B cell (primary cell): Measurements from ENCODE around the gene LRP2BP. TPM values are rescaled to one million over a fixed set of nuclear protein-coding genes. Genes with fewer than 3 reads are reported as not detected.

Experiments
- ATAC-seq: fragments of 200-7000 bp; cut with Tn5 transposase; one replicate; pipeline ENCODE4 v1.10.0; 2021; ENCODE audit warnings: low read depth, mild to moderate bottlenecking, moderate number of reproducible peaks, moderate library complexity
- CTCF ChIA-PET: fragments of 350-600 bp; sonication (Branson Sonifier 250); formaldehyde crosslinking; loops from one replicate; lab custom pipeline; 2021; ENCODE audit warnings: antibody characterized with exemption, inconsistent platforms; lab: Charles Lee
- POLR2A ChIA-PET: fragments of 350-600 bp; sonication (Branson Sonifier 250); formaldehyde crosslinking; loops from one replicate; lab custom pipeline; 2021; ENCODE audit warnings: antibody characterized with exemption; lab: Charles Lee
- DNase-seq: peaks from one replicate; pipeline ENCODE4 v3.0.0; 2013
- H2AFZ ChIP-seq: 2 replicates; pipeline ENCODE4 v1.6.1; 2012; ENCODE audit warnings: mild to moderate bottlenecking, low read depth, low read length; ENCODE audit not compliant: insufficient read depth, poor library complexity, severe bottlenecking
- H3K27ac ChIP-seq, 2 donors: 1 replicate in 1 of 2; 2 replicates in 1 of 2; pipeline ENCODE4 v1.5.1; 2012 to 2013; ENCODE audit warnings: low read length in 2 of 2, mild to moderate bottlenecking in 2 of 2, moderate library complexity in 1 of 2
- H3K27me3 ChIP-seq, 4 experiments: fragments of 200-600 bp in 1 of 4; sonication (generic) in 1 of 4; replicated peaks in 1 of 4; 1 replicate in 2 of 4; 2 replicates in 2 of 4; pipeline versions ENCODE4 v1.6.1 to v1.7.0; 2013 to 2016; ENCODE audit warnings: low read length in 3 of 4, mild to moderate bottlenecking in 2 of 4, mixed read lengths in 1 of 4, moderate library complexity in 1 of 4; ENCODE audit not compliant: insufficient read depth in 4 of 4, control insufficient read depth in 3 of 4; ENCODE audit errors: control extremely low read depth in 1 of 4
- H3K36me3 ChIP-seq, 2 experiments: replicated peaks in 1 of 2; 1 replicate in 1 of 2; 2 replicates in 1 of 2; pipeline versions ENCODE4 v1.6.1 to v1.7.1; 2013; ENCODE audit warnings: low read length in 1 of 2; ENCODE audit not compliant: insufficient read depth in 2 of 2, control insufficient read depth in 1 of 2; ENCODE audit errors: control extremely low read depth in 1 of 2, extremely low read depth in 1 of 2
- H3K4me1 ChIP-seq, 2 donors: fragments of 200-600 bp in 1 of 2; sonication (generic) in 1 of 2; 1 replicate in 1 of 2; 2 replicates in 1 of 2; pipeline versions ENCODE4 v1.5.1 to v1.6.1; 2013 to 2017; ENCODE audit warnings: low read length in 2 of 2; ENCODE audit not compliant: control insufficient read depth in 2 of 2, insufficient read depth in 2 of 2
- H3K4me2 ChIP-seq: replicated peaks from 2 replicates; pipeline ENCODE3; 2012; ENCODE audit warnings: mild to moderate bottlenecking, low read depth, low read length; ENCODE audit not compliant: poor library complexity, severe bottlenecking
- H3K4me3 ChIP-seq, 5 experiments: fragments of 200-600 bp in 1 of 5; sonication (generic) in 1 of 5; 1 replicate in 3 of 5; 2 replicates in 2 of 5; pipeline versions ENCODE4 v1.5.1 to v1.7.0; 2011 to 2016; ENCODE audit warnings: low read length in 4 of 5, mild to moderate bottlenecking in 4 of 5, low read depth in 2 of 5, control low read depth in 1 of 5, moderate library complexity in 1 of 5; ENCODE audit not compliant: insufficient read depth in 1 of 5; ENCODE audit errors: control extremely low read depth in 1 of 5, extremely low read depth in 1 of 5
- H3K79me2 ChIP-seq: fragments of 200-600 bp; sonication (generic); one replicate; pipeline ENCODE4 v1.6.0; 2016; ENCODE audit warnings: low read length; ENCODE audit not compliant: control insufficient read depth, insufficient read depth
- H3K9ac ChIP-seq: fragments of 200-600 bp; sonication (generic); 2 replicates; pipeline ENCODE4 v1.6.1; 2017; ENCODE audit warnings: mild to moderate bottlenecking, low read length, moderate library complexity
- H3K9me3 ChIP-seq, 3 donors: one replicate each; pipeline versions ENCODE4 v1.6.1 to v1.7.1; 2013; ENCODE audit warnings: low read length in 2 of 3; ENCODE audit not compliant: control insufficient read depth in 2 of 3, insufficient read depth in 1 of 3; ENCODE audit errors: control extremely low read depth in 1 of 3
- H4K20me1 ChIP-seq: 2 replicates; pipeline ENCODE4 v1.6.0; 2012; ENCODE audit warnings: mild to moderate bottlenecking, low read length; ENCODE audit not compliant: insufficient read depth, control insufficient read depth, poor library complexity, severe bottlenecking
- H3K27ac Mint-ChIP-seq: one replicate; pipeline ENCODE4 v1.8.0; 2021; ENCODE audit warnings: mixed read lengths
- H3K27me3 Mint-ChIP-seq: one replicate; pipeline ENCODE4 v1.8.0; 2021; ENCODE audit warnings: mixed read lengths
- H3K4me1 Mint-ChIP-seq: one replicate; pipeline ENCODE4 v1.8.0; 2021; ENCODE audit warnings: mixed read lengths
- H3K4me3 Mint-ChIP-seq: one replicate; pipeline ENCODE4 v1.8.0; 2021; ENCODE audit warnings: mixed read lengths
- H3K9me3 Mint-ChIP-seq: one replicate; pipeline ENCODE4 v1.8.0; 2022; ENCODE audit warnings: mixed read lengths; ENCODE audit not compliant: insufficient read depth
- CTCF ChIP-seq: fragments of 200-600 bp; IDR thresholded peaks from one replicate; pipeline ENCODE4 v1.8.0; 2022; ENCODE audit warnings: antibody characterized with exemption, mild to moderate bottlenecking
- EZH2 ChIP-seq: IDR thresholded peaks from 2 replicates; pipeline ENCODE4 v1.6.1; 2012; ENCODE audit warnings: borderline replicate concordance, low read depth, mild to moderate bottlenecking, moderate library complexity, low read length; ENCODE audit not compliant: insufficient read depth, poor library complexity, severe bottlenecking
- WGBS: methylation state at CpG from one replicate; pipeline ENCODE4 v1.1.5; 2013; ENCODE audit warnings: missing lambda C conversion rate; ENCODE audit not compliant: insufficient coverage; 5-methylcytosine and 5-hydroxymethylcytosine counted together
- intact Hi-C: fragments of 100-400 bp; cut with micrococcal nuclease; formaldehyde crosslinking; loops from one replicate; pipeline ENCODE4 v1.10.0; 2022
- polyA plus RNA-seq: library from polyadenylated mRNA; depleted of rRNA; stranded (reverse); fragments of >200 nt; gene quantifications from 2 replicates; pipeline ENCODE4 v1.2.3, GENCODE V29; 2012
- total RNA-seq, 2 donors: library from RNA; stranded (reverse); fragments of 120-200 nt in 1 of 2; gene quantifications; 1 replicate in 1 of 2; 2 replicates in 1 of 2; pipeline versions ENCODE4 v1.2.3 to v1.2.4, GENCODE V29; 2013 to 2022

Gene LRP2BP
- total and polyA plus RNA-seq, 2 donors (not counting 1 experiment from before 2014, with no cell fraction given), result 0.15 to 1.6 TPM

- peaks cover 0 to 13% of the 10 kb centered on the region in 2 experiments for H3K36me3 ChIP-seq
- H3K27me3 ChIP-seq, result no peaks in the 10 kb centered on the region
- ChIA-PET POLR2A (interaction anchor here (1.4 kb wide), 1 partner anchor 27 kb away, joined by 8 read pairs; the partner anchor contains the start of gene UFSP2), CTCF (interaction anchor here (0.6 to 1.7 kb wide), 3 partner anchors 10 to 175 kb away, joined by 3 to 6 read pairs (median 4); partner anchors contain the start of gene UFSP2)
- Mint-ChIP-seq H3K9me3 (no peaks in the 10 kb centered on the region), H3K4me3 (peak overlapping the region; percentile 56), H3K27me3 (no peaks in the 10 kb centered on the region), H3K27ac (peak overlapping the region; percentile 50), H3K4me1 (peaks cover 38% of the 10 kb centered on the region)
- DNase-seq, result peak; percentile 30
- TF ChIP-seq EZH2 (no peak), CTCF (no peak)
- H3K9me3 ChIP-seq, result no peaks in the 10 kb centered on the region
- no peak for ATAC-seq
- no peak overlapping the region for H3K4me3 ChIP-seq
- H3K4me1 ChIP-seq, result peaks cover 19 to 20% of the 10 kb centered on the region in 2 donors
- H3K4me2 ChIP-seq, result peak overlapping the region; percentile 9
- no CpG with 5 or more reads among the region's 2 CpGs for WGBS
- H2AFZ ChIP-seq, result no peak overlapping the region
- no peaks in the 10 kb centered on the region for H4K20me1 ChIP-seq
- intact Hi-C loops, result loop anchor here (5.0 to 10.0 kb wide), 4 partner anchors 571 to 1891 kb away; partner anchors contain the start of genes ACSL1, CYP4V2 and ING2
- H3K27ac ChIP-seq, result peak overlapping the region in 1 of 2 donors; percentile 23
- H3K79me2 ChIP-seq, result no peaks in the 10 kb centered on the region
- H3K9ac ChIP-seq, result no peak overlapping the region
These were observed 2.9 kb upstream of the LRP2BP start for GRCh38 chr4:185398618-185399017.

- Mint-ChIP-seq H3K4me3 (peak within 1 kb of the TSS; percentile 92), H3K27me3 (no peaks in the 10 kb centered on the region), H3K9me3 (no peaks in the 10 kb centered on the region), H3K4me1 (peaks cover 53% of the 10 kb centered on the region), H3K27ac (peak within 1 kb of the TSS; percentile 94)
- H3K27me3 ChIP-seq, result no peaks in the 10 kb centered on the region
- no peak for TF ChIP-seq EZH2
- TF ChIP-seq CTCF, result no peak
- ATAC-seq (no peak), DNase-seq (no peak)
- H2AFZ ChIP-seq, result peak within 1 kb of the TSS; percentile 70
- H4K20me1 ChIP-seq, result no peaks in the 10 kb centered on the region
- peaks cover 0 to 10% of the 10 kb centered on the region in 2 experiments for H3K36me3 ChIP-seq
- H3K79me2 ChIP-seq, result no peaks in the 10 kb centered on the region
- ChIA-PET POLR2A (interaction anchor here (0.6 to 2.2 kb wide), 4 partner anchors 8 to 201 kb away, joined by 4 to 19 read pairs (median 6); partner anchors contain the start of gene UFSP2), CTCF (interaction anchor here (1.1 to 2.4 kb wide), 5 partner anchors 9 to 201 kb away, joined by 3 to 15 read pairs (median 3); partner anchors contain the start of gene UFSP2)
- 17% methylated on average over 36 of the region's 38 CpGs for WGBS
- H3K4me2 ChIP-seq, result peak within 1 kb of the TSS; percentile 90
- peaks cover 26% of the 10 kb centered on the region in 2 donors for H3K4me1 ChIP-seq
- H3K9ac ChIP-seq, result peak within 1 kb of the TSS; percentile 88
- peak within 1 kb of the TSS; percentile 79 to 98 (median 89) for H3K4me3 ChIP-seq
- H3K27ac ChIP-seq, result peak within 1 kb of the TSS; percentile 97 to 99
- no peaks in the 10 kb centered on the region for H3K9me3 ChIP-seq
- intact Hi-C loops, result loop anchor here (1.0 to 10.0 kb wide), 9 partner anchors 28 to 1890 kb away; partner anchors contain the start of genes ACSL1, CCDC110, CYP4V2 and ING2
These were observed 1.1 kb upstream of the LRP2BP start, which contains the start of gene ANKRD37 for GRCh38 chr4:185396724-185397385. Gene ANKRD37 (plus strand): TSS chr4:185396841. CDS start chr4:185396924, 83 bp downstream.
